Liver (tissue), 3 donors: ENCODE results near the gene WNK4.

Experiments
- CTCF ChIP-seq: fragments of 150-350 bp; IDR thresholded peaks from 2 replicates; pipeline ENCODE4 v1.5.1; 2017; ENCODE audit warnings: improper control_type of control experiment, low read depth, low read length; ENCODE audit not compliant: missing input control
- EGR1 ChIP-seq, 2 donors: IDR thresholded peaks; 2 replicates each; pipeline ENCODE4 v1.6.1; 2016 to 2018; ENCODE audit warnings: antibody characterized with exemption in 2 of 2, low read depth in 2 of 2
- GABPA ChIP-seq, 2 donors: IDR thresholded peaks in 1 of 2; conservative IDR thresholded peaks in 1 of 2; 2 replicates each; pipeline ENCODE4 v1.6.1; 2016; ENCODE audit warnings: antibody characterized with exemption in 2 of 2, mild to moderate bottlenecking in 1 of 2, moderate library complexity in 1 of 2
- JUND ChIP-seq, 2 donors: IDR thresholded peaks; 2 replicates each; pipeline ENCODE4 v1.6.1; 2016; ENCODE audit warnings: antibody characterized with exemption in 2 of 2
- RAD21 ChIP-seq, 2 donors: IDR thresholded peaks; 2 replicates each; pipeline ENCODE4 v1.6.1; 2016; ENCODE audit warnings: antibody characterized with exemption in 2 of 2, mild to moderate bottlenecking in 2 of 2
- YY1 ChIP-seq: IDR thresholded peaks from 2 replicates; pipeline ENCODE4 v1.6.1; 2016; ENCODE audit warnings: antibody characterized with exemption, mild to moderate bottlenecking
- donor health status: healthy.
- donor health status: healthy.

DNA sequence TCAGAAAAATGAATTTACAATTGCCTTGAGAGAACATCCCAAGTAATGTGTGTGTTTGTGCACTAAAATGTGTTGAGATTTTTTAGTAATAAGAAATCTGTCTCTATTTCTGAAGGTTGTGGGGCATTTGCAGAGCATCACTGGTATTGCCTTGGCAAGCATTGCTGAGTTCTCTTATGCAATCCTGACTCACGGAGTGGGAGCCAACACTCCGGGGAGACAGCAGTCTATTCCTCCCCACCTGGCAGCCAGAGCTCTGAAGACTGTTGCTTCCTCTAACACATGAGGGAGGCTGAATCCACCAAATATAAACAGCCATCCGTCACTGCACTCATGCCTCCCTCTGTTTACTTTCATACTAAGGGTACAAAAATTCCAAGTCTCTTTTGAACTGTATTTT, 28.8 kb downstream of the WNK4 start:
- TF ChIP-seq JUND (IDR thresholded peaks at IDR 0.05): no peak
- no peak for TF ChIP-seq CTCF
- no peak for TF ChIP-seq YY1
- TF ChIP-seq EGR1 (IDR thresholded peaks at IDR 0.05; ENCODE audit: low read depth in 2 of 2): no peak
- peak in 1 of 2 donors; percentile 21 for TF ChIP-seq RAD21 (IDR thresholded peaks at IDR 0.05)
- peak in 1 of 2 donors; percentile 31 for TF ChIP-seq GABPA (IDR thresholded peaks at IDR 0.05 in 1 of 2, conservative IDR thresholded peaks at IDR 0.05 in 1 of 2)
